Endothelial cell (in vitro differentiated cells): ENCODE data around the gene P4HA3. TPM values are rescaled to one million over a fixed set of nuclear protein-coding genes. Genes with fewer than 3 reads are reported as not detected.

Experiments
- DNase-seq: peaks from one replicate; pipeline ENCODE4 v3.0.0; 2021; ENCODE audit warnings: low spot score
- H3K27ac Mint-ChIP-seq: one replicate; pipeline ENCODE4 v1.8.0; 2021; ENCODE audit warnings: mixed read lengths, inconsistent platforms; ENCODE audit not compliant: unreplicated experiment
- H3K27me3 Mint-ChIP-seq: one replicate; pipeline ENCODE4 v1.8.0; 2021; ENCODE audit warnings: mild to moderate bottlenecking, moderate library complexity, mixed read lengths, inconsistent platforms; ENCODE audit not compliant: unreplicated experiment
- H3K36me3 Mint-ChIP-seq: one replicate; pipeline ENCODE4 v1.8.0; 2021; ENCODE audit warnings: mild to moderate bottlenecking, low read depth, mixed read lengths, inconsistent platforms; ENCODE audit not compliant: unreplicated experiment
- H3K4me1 Mint-ChIP-seq: one replicate; pipeline ENCODE4 v1.8.0; 2021; ENCODE audit warnings: mild to moderate bottlenecking, mixed read lengths, inconsistent platforms; ENCODE audit not compliant: unreplicated experiment
- H3K4me3 Mint-ChIP-seq: one replicate; pipeline ENCODE4 v1.8.0; 2021; ENCODE audit warnings: mild to moderate bottlenecking, mixed read lengths, inconsistent platforms; ENCODE audit not compliant: unreplicated experiment
- H3K9me3 Mint-ChIP-seq: one replicate; pipeline ENCODE4 v1.8.0; 2021; ENCODE audit warnings: mixed read lengths, inconsistent platforms; ENCODE audit not compliant: unreplicated experiment
- CTCF ChIP-seq: fragments of 200-600 bp; sonication (generic); IDR thresholded peaks from one replicate; pipeline ENCODE4 v1.5.0; 2021; ENCODE audit warnings: antibody characterized with exemption; ENCODE audit not compliant: unreplicated experiment
- total RNA-seq: library from RNA; stranded (reverse); fragmentation: NEBNext Ultra II Directional; extraction: Animal tissue kit (Norgen Biotek cat#: 25700); gene quantifications from one replicate; pipeline ENCODE4 v1.2.1, GENCODE V29; 2021; ENCODE audit not compliant: unreplicated experiment

P4HA3 gene
- total RNA-seq, 1 donor from 2014 or later: 0.64 TPM

- Mint-ChIP-seq H3K27ac (no peak overlapping the region), H3K27me3 (peaks cover 7% of the 10 kb centered on the region), H3K4me3 (no peak overlapping the region), H3K36me3 (no peaks in the 10 kb centered on the region), H3K9me3 (no peaks in the 10 kb centered on the region), H3K4me1 (no peaks in the 10 kb centered on the region)
- no peak for TF ChIP-seq CTCF
- no peak for DNase-seq
Observed at GRCh38 chr11:74272276-74272675, 39.2 kb downstream of the P4HA3 start.

DNA sequence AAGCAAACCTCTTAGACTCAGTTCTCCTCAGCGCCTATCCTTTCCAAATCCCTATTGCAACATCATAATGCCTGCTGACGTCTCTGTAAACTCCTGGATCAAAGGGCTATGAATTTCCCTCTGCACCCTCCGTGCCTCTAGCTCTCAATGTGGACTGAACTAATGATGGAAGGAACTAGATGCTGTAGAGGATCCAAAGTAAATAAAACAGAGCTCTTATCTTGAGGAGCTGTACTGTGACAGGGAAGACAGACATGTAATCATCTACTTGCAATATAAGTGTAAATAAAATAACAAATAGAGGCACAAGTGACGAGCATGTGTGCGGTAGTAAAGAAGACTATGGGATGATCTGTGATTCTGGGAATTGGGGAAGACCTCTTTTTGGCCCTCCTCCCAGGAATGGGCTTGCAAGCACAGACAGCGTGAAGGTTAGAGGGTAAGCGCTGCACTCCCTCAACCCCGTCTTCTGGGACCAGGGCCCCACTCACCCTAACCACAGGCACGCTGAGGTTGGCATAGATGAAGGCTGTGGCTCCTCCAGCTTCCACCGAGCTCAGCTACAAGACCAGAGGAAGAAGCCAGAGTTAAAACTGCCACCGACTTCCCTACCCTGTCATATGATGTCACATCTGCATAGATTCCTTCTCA lies 42.2 kb downstream of the P4HA3 start:
- Mint-ChIP-seq H3K27ac (no peak overlapping the region), H3K36me3 (no peaks in the 10 kb centered on the region), H3K4me1 (no peaks in the 10 kb centered on the region), H3K27me3 (peaks cover 7% of the 10 kb centered on the region), H3K9me3 (no peaks in the 10 kb centered on the region), H3K4me3 (no peak overlapping the region)
- DNase-seq: no peak
- TF ChIP-seq CTCF: no peak

DNA sequence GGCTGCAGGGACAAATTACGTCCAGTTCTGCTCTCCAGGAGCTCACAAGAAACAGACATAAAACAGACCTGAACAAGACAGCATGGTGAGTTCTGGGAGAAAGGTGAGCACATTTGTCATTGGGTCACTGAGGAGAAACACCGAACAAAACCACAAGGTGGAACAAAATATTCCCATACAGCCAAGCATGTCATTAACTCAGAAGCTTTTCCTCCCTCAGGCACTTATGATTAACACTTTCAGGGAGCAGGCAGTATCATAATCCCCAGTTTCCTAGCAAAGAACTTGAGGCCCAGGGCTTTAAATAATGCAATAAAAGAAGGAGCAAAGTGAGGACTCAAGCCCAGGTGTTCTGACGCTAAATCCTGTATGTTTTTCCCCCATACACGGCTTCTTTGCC lies 43.0 kb downstream of the P4HA3 start:
- peaks cover 7% of the 10 kb centered on the region for H3K27me3 Mint-ChIP-seq
- no peak overlapping the region for H3K27ac Mint-ChIP-seq
- TF ChIP-seq CTCF: no peak
- H3K4me1 Mint-ChIP-seq: no peaks in the 10 kb centered on the region
- no peak for DNase-seq
- no peaks in the 10 kb centered on the region for H3K9me3 Mint-ChIP-seq
- H3K4me3 Mint-ChIP-seq: no peak overlapping the region
- H3K36me3 Mint-ChIP-seq: no peaks in the 10 kb centered on the region

GRCh38 chr11:74267014-74267413 lies 44.4 kb downstream of the P4HA3 start:
- Mint-ChIP-seq H3K36me3 (no peaks in the 10 kb centered on the region), H3K9me3 (no peaks in the 10 kb centered on the region), H3K4me3 (no peak overlapping the region), H3K27me3 (peaks cover 8% of the 10 kb centered on the region), H3K27ac (no peak overlapping the region), H3K4me1 (no peaks in the 10 kb centered on the region)
- DNase-seq: no peak
- no peak for TF ChIP-seq CTCF

DNA sequence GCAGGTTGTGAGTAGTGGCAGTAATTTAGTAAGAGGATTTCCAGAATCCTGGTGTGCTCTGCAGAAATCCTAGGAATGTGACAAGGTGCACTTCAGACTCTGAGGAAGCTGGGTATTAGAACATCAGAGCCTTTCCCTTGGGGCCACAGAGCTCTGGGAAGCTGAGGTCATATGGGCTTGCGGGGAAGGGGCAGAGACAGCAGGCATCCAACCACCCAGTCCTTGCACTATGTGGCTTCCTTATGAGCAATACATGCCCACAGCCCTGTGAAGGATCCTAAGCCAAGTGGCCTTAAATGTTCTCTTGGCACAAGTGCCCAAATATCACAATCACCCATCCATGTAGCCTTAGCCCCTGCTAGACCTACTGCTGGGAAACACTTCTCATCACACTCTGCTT lies 46.2 kb downstream of the P4HA3 start:
- Mint-ChIP-seq H3K27ac (no peak overlapping the region), H3K4me1 (no peaks in the 10 kb centered on the region), H3K27me3 (peaks cover 8% of the 10 kb centered on the region), H3K36me3 (no peaks in the 10 kb centered on the region), H3K4me3 (no peak overlapping the region), H3K9me3 (no peaks in the 10 kb centered on the region)
- no peak for TF ChIP-seq CTCF
- DNase-seq: no peak
